DND-41 (cell line): ENCODE data around the gene MME.

Source experiments
- CTCF ChIP-seq: IDR thresholded peaks from 2 replicates; pipeline ENCODE4 v1.5.1; 2012; ENCODE audit warnings: borderline replicate concordance, low read length, moderate library complexity, mild to moderate bottlenecking; ENCODE audit not compliant: poor library complexity, severe bottlenecking; ENCODE audit errors: extremely low read depth
- EZH2 ChIP-seq: IDR thresholded peaks from 3 replicates; pipeline ENCODE4 v1.6.1; 2012; ENCODE audit warnings: borderline replicate concordance, low read depth, mild to moderate bottlenecking, moderate library complexity, low read length, inconsistent platforms; ENCODE audit not compliant: severe bottlenecking

DNA sequence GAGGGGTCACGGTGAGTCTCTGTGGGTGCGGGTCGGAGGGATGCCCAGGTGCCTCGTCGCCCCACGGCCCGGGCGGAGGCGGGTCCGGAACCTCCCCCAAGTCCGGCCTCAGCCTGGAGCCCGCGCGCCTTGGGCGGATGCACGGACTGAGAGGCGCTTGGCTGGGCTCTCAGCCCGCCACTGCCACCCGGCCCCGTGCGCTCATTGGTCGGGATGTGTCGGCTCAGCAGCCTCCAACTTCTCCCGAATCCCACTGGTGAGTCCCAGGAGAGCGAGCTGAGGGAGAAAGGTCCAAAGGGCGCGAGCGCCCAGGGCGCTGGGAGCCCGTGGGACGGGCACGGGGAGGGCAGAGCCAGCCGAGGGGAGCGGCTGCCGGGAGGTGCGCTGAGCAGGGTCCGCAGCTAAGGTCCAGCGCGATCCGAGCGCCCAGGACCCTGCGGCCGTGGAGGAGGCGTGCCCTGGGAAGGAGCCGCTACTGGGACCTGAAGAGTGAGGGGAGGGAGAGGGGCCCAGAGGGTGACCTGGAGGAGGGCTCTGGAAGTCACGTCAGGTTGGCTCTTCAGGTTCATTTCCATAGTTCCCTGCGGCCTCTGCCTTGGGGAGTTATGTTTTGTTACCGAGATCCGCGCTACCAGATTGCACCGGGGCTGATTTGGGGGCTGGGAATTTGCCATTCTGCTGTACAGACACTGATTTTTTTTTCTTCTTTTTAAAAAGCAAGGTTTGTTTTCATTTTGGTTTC is at the start of gene MME:
- TF ChIP-seq CTCF = no peak
- TF ChIP-seq EZH2 = no peak
